GDM1 (cell line): Measurements from ENCODE around the gene ATP11C.
"Not testable (repeated sequence)": the region's sequence is repeated elsewhere in the genome, so short reads cannot be mapped to it uniquely, and the experiment has no call there.

Source experiments
- DNase-seq: peaks from one replicate; lab custom pipeline; 2025; lab: John Stamatoyannopoulos, UW

ATP11C gene

GRCh38 chrX:139932901-139933796 is at the start of gene ATP11C:
Gene ATP11C (minus strand): TSS chrX:139933053. CDS start chrX:139932042, 1,011 bp downstream.
- peak; percentile 77 for DNase-seq

DNA sequence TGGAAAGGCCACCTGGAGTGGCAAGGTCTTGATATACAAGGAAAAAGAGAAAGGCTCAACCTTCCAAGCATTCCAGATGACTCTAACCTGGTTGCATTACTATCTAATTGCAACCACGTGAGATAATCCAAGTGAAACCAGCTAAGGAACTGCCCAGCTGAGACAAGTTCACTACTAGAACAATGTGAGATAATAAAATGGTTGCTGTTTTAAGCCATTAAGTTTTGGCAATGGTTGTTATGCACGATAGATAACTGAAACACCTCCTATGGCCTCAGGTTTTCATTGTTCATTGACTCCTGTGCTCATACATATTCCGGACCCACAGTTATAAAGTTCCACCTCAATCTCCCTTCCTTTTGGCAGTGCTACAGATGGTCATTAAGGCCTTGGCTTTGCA is 41.6 kb upstream of the ATP11C start:
- no peak for DNase-seq

DNA sequence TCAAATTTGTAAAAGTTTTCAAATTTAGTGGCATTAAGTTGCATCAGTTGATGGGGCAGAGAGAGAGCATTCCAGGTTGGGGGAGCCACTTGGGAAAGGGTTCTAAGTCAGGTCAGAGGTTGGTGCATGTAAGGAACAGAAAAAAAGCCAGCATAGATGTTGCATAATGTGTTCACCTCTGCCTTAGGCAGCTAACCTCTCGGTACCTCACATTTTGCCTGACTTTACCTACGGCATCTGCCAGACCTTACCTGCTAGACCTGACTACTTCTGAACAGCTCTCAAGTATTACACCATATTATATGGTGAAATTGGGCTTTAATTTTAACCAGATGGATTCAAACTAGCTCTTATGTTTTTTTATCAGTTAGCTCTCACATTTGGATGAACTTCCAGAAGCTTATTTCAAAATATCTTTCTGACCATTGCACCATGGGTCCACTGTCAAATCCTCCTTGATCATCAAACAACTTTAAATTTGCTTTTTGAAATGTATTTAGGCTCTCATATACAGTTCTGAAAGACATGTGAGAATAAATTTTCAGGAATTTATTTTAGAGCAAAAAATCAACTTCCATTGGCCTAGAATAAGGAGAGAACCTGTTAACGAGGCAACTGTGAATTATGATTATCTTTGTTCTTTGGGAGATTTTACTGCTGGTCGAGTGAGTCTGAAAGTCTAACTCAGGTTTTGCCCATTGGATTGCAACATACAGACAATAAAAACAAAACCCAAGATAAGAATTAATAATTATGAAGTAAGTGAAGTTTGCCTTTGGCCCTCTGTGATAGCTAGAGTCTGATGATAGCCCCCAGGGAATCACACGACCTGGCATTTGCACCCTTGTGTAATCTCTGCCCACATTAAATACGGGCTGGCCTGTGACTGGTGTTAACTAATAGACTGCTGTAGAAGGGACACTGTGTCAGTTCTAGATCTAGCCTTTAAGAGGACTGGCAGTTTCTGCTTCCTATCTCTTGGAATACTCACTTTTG is 40.1 kb upstream of the ATP11C start:
- DNase-seq = no peak

GRCh38 chrX:139972113-139972512 is 39.3 kb upstream of the ATP11C start:
- no peak for DNase-seq

DNA sequence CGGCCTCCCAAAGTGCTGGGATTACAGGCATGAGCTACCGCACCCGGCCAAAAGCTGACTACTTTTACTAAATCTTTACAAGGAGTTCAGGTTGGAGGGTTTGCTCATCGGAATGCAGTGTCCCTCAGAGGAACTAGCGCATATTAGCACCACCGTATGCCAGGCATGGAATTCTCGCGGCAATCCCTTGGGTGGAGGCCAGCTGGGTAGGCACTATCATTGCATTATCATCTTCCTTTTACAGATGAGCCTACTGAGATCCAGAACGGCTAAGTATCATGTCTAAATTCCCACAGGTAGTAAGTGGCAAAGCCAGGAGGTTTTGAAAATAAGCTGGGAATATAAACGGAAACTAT is 38.5 kb upstream of the ATP11C start:
- DNase-seq = no peak

- no peak for DNase-seq
These were observed 36.4 kb upstream of the ATP11C start for GRCh38 chrX:139969286-139969685.

DNA sequence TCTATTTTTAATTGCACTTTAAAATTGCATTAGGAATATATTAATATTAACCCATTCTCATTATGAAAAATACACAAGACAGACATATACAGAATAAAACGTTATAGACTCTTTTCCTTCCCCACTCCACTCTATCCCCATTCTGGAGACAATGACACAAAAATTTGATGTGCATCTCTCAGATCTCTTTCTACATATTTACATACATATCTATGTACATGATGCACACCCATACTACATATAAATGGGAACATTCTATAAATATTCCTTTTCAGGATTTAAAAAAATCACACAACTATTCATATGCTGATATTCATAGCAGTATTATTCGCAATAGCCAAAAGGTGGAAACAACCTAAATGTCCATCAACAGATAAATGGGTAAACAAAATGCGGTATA is 34.9 kb upstream of the ATP11C start:
- DNase-seq = no peak

DNA sequence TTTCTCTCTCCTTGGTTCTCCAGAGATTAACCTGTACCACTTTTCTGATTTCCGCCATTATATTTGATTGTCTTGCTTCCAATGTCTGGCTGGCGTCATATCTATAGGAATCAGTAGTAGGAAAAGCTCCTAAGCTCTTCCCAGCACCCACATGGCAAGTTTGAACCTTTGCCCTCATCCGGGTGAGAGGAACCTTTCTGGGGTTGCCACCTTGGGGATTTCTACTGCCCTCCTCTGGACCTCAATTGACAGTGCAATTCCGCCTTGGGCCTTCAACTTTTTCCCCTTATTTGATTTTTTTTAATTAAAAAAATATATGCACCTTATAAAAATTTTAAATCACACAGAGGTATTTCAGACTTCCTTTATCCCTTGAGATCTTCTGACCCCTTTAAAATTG is 34.4 kb upstream of the ATP11C start:
- DNase-seq = no peak

DNA sequence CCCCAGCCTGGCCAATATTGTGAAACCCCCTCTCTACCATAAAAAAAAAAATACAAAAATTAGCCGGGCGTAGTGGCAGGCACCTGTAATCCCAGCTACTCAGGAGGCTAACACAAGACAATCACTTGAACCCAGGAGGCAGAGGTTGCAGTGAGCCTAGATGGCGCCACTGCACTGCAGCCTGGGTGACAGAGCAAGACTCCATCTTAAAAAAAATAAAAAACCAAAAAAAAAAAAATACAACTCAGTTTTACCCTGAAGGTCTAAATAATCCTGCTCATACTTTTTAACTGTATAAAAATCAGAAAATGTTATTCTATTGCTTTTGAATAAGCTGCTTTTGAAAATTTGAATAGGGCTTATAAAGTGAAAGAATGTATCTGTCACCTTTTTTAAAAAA is 33.3 kb upstream of the ATP11C start:
- DNase-seq = not testable (repeated sequence)

GRCh38 chrX:139965421-139965820 is 32.6 kb upstream of the ATP11C start, which contains the start of gene CXorf66:
Gene CXorf66 (minus strand): TSS chrX:139965521. CDS start chrX:139965496, 25 bp downstream.
- no peak for DNase-seq

DNA sequence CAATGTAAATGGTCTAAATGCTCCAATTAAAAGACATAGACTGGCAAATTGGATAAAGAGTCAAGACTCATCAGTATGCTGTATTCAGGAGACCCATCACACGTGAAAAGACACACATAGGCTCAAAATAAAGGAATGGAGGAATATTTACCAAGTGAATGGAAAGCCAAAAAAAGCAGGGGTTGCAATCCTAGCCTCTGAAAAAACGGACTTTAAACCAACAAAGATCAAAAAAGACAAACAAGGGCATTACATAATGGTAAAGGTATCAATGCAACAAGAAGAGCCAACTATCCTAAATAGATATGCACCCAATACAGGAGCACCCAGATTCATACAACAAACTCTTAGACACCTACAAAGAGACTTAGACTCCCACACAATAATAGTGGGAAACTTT is 28.2 kb upstream of the ATP11C start:
- DNase-seq = not testable (repeated sequence)

GRCh38 chrX:139949703-139950102 is 16.9 kb upstream of the ATP11C start:
- no peak for DNase-seq

- no peak for DNase-seq
These were observed 12.2 kb upstream of the ATP11C start for GRCh38 chrX:139945075-139945474.

GRCh38 chrX:139936259-139936658 is 3.4 kb upstream of the ATP11C start:
- no peak for DNase-seq

DNA sequence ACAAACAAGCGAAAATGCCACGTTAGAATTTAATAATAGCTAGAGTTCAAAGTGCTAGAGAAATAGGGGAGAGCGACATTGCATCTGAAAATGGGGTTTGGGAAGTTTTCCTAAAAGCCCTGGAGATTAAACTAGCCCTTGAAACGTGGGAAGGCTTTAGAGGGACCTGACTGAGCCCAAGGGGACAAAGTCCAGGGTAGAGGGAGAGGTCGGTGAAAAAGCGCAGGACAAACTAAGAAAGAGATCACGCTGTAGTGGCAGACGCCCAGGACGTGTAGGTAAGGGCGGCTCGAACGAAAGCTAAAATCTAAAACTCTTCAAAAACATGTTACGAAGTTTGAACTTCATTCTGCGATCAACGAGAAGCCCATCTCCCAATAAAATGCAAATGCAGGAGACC is 1.1 kb upstream of the ATP11C start:
- DNase-seq = no peak

DNA sequence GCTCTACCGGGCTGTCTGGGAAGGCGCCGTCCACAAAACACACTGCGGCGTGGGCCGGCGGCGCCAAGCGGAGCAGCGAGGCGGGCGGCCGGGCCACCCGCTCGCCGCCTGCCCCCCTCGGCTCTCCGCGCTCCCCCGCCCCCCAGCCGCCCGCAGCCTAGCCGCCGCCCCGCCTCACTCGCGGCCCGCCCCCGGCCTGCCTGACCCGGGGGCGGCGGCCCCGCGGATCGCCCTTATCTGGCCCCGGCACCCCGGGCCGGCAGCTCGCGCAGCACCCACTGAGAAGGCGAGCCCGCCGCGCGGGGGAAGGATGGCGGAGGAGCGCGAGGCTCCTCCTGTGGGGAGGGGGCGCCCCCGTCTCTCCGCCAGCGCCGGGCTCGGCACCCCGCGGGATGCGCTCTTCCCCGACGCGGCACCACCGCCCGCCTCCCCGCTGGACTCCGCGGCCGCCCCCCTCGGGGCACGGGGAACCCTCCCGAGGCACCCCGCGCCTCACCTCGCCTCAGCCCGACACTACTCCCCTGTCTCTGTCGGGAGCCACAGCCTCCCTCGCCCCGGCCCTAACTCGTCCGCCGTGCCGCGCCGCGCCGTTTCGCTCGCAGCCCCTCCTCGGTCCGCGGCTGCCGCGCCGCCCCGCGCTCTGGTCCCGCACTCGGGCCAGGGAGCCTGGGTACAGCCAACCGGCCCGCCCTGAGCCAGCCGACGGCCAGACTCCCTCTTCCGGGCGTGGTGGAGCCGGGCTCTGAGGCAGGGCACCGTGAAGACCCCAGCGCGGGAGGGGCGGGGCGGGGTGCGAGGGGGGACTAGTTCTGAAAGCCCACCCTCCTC is 566 bp downstream of the ATP11C start:
- DNase-seq = peak; percentile 4

DNA sequence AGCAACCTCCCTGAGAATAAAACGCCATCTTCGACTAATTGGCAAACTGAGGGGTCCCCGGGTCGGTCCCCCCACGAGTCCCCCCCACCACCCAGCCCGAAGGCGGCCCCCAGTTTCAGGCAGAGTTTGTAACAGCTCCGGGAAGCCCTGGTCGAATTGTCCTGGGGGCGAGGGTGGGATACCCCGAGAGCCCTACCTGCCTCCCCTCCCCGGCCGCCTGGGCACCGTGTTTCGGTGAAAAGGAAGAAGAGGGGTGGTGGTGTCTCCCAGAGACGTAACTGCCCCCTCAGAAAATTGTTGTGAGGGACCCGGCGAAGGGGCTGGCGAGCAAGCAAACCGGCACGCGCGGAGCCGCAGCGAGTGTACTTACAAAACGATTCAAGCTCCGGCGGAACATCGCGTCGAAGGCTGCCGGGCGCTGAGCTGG is 1.2 kb downstream of the ATP11C start:
- DNase-seq = no peak

GRCh38 chrX:139930916-139931645 is 1.8 kb downstream of the ATP11C start:
- DNase-seq = peak; percentile 7

DNA sequence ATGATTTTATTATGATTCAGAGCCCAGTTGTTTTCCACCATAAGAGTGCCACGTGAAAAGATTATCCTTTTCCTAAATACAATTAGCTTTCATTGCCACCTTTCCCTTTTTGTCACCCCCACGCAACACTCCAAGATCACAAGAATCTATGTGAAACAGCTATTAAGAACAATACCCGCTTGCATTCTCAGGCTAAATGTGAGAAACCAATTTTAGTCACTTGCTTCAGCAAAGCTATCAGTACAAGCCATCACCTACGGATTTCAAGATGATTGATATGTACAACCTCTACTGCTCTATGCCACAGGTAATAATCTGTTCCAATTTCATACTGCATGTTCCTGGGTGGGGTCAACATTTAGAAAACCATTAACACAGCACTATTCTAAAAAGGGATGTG is 2.5 kb downstream of the ATP11C start:
- no peak for DNase-seq

DNA sequence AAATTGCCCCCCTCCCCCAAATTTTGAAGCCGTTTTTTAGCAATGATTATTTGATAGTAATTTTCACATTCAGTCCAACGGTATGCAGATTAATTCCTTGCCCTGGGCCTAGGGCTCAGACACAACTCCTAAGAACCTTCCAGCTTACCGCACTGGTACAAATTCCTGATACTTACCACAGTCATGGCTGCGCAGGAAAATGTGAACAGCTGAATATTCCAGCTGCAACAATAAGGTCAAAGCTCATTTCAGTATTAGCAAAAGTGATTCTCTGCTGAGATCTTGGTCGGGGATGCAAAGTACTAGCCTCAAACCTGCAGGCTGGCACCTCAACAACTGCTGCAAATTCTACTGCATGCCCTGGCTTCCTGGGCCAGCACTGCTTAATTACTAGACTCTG is 3.0 kb downstream of the ATP11C start:
- DNase-seq = no peak

- no peak for DNase-seq
These were observed 8.2 kb downstream of the ATP11C start for GRCh38 chrX:139924696-139925095.
